HuH-7.5 (cell line): ENCODE results near the gene HP1BP3.
A peak's percentile ranks its signal among the peaks of the same experiment; 100 is the strongest.
"Not testable (repeated sequence)": the region's sequence is repeated elsewhere in the genome, so short reads cannot be mapped to it uniquely, and the experiment has no call there.

Source experiments
- DNase-seq: peaks from one replicate; pipeline ENCODE4 v3.0.0; 2011; ENCODE audit warnings: low spot score

Gene HP1BP3

GRCh38 chr1:20726932-20727745 is 60.0 kb downstream of the HP1BP3 start:
- no peak for DNase-seq

- DNase-seq = no peak
Measured at GRCh38 chr1:20726118-20726911, 60.8 kb downstream of the HP1BP3 start.

- DNase-seq = no peak
Measured at GRCh38 chr1:20725189-20726117, 61.7 kb downstream of the HP1BP3 start.

DNA sequence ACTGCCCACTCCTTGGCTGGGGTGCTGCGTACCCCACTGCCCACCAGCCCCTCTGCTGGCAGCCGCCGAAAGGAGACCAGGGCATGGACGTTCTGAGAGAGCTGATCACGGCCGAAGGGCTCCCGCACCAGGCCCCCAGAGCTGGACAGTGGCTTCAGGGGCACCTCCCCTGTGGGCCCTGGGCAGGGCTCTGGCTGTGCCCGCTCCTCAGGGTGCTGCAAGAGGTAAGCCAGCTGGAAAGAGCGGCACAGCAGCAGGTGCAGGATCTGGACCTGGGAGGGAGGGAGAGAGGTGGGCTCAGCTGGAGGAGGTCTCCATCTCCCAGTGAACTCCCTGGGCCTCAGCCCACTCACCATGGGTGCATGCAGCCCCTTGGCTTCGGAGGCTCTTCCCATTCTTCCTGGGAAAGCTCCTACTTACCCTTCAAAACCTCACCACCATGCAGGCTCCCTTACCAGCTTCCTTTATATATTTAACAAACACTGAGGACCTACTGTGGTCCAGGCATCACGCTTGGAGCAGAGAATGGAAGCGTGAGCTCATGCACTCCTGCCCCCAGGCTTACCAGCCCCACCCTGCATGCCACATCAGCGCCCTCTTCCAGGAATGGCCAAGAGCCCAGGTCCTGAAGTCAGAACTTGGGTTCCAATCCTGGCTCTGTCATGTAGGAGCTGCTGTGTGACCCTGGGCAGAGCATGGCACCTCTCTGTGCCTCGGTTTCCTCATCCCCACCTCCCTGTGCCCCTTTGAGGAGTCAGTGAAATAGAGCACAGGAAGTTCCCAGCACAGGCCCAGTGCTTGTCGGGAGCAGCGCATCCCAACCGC is 62.5 kb downstream of the HP1BP3 start:
- no peak for DNase-seq

DNA sequence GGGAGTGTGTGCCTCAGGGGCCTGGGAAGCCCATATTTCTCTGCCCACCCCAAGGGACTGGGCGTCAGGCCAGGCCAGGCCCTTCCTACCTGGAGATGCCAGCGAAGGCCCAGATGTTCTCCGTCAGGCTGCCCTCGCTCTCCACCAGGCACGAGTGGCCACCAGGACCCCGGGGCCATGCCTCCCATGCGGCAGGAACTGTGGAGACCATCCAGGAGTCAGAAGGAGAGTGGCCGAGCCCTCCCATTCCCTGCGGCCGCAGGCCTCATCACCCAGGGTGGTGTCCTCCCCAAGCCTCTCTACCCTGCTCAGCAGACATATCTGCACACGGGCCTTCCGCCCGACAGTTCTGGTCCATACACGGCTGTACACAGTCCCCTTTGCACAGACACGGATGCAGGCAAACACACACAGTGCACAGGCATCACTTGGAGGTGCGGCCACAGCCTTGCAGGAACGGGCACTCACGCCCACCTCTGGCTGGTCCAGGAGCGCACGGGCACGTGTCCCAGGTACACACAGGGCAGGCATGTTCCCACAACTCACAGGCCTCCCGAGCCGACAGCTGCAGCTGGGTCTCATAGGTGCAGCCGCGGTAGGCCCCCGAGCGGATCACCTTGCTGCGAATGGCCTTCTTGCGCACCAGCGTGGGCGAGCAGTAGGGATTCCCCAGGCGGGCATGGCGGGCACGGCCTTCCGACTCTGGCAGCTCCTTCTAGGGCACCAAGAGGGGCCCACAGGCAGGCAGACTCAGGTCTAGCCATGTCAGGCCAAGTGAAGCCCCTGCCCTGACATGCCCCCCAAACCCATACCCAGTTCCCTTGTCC is 63.4 kb downstream of the HP1BP3 start:
- no peak for DNase-seq

DNA sequence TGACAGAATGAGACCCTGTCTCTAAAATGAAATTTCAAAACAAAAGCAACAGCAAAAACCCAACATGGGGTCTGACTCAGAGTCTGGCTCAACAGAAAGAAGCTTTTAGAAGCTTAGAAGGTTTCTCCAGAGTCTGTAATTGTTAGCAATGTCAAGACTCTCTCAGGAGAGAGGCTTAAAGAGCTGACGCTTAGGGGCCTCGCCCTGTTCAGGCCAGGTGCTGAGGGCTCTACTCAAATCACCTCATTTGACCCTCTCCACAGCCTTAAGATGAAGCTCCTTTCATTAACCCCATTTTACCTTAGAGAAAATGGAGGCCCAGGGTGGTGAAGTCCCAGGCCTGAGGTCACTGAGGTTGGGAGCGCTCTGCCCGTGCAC is 64.0 kb downstream of the HP1BP3 start:
- no peak for DNase-seq

DNA sequence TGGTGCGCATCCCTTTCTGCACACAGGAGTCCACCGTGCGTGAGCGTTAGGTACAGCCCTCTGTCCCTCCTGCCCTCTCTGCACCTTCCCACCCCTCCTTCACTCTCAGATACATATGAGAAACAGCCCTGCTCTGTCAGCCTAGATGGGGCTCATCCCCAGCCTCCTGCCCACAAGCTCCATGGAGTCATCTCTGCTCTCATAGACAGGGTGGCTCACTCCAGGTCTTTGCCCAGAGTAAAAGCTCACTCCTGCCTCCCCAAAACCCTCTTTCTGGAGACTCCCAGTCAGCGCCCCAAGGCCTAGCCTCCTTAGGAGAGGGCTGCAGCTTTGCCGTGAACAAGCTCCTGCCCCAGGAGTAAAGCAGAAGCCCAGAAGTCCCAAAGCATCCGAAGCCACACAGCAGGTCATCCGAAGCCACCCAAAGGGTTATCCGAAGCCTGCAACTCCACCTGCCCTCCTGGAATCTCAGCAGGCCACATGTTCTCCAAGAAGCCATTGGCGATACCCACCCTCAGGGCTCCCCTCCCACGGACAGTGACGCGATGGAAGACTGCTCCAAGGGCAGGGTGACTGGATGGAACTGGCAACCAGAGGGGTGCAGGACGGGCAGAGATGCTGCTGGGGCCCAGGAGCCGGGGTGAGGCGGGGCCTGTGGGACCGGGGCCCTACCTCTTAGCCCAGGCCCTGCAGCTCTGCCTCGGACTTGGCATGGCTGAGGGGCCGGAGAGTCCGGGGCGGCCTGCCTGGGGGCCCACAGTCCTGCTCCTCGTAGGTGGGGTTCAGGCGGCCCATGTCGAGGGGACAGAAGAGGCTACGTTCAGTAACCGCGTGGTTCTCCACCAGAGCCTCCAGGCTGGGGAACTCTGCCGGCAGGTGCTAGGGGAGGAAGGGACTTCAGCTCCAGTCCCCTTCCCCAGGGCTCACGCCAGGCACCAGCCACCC is 65.7 kb downstream of the HP1BP3 start:
- DNase-seq = no peak

DNA sequence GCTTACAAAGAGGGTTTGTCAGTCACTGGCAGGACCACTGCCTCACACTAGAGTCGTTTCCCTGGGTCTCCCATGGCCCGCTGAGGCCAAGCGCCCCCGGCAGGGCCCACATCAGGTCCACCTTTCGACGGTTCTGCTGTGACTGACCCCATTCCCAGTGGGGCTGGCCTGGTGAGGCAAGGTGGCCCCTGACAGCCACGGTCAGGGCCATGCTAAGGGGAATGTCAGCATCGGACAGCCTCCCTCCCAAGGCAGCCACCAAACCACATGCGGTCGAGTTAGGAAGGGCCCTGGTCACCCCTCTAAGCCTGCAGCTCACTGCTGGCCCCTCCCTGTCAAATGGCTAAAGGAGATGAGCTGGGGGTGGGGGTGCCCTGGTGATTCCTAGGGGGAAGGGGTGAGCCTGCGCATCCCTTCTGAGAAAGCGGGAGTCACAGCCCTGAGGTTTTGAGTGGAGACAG is 66.4 kb downstream of the HP1BP3 start:
- no peak for DNase-seq

DNA sequence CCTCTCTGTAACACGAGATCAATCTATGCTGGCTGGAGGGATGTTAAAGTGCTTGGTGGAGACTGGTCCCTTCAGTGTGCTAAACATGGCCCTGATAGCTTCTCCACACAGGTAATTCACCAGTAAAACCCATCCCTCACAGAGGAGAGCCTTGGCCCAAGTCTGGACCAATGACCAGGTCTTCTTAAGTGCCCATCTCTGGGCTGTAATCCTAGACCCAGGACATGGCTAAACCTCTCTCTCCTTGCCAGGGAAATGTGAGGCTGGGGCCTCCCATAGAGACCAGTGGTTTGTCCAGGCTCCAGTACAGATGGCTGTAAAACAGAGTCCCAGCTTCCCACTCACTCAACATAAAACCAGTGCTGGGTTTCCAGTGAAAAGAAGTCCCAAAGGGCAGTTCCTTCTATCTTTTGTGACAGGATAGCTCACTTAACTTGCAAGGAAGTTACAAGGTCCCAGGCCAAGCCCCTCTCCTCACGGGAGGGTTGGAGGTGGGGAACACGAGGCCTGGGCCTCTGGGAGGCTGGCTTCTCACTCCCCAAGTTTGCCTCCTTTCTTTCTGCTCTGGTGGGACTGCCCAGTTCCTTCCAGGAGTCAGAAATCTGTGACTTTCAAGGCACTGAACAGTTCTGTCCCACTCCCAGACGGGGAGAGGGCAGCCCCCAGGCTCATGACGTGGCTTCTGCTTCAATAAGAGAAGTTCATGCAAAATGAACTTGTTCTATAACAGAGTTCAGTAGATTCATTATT is 67.1 kb downstream of the HP1BP3 start:
- no peak for DNase-seq

- DNase-seq = no peak
Measured at GRCh38 chr1:20719261-20719660, 67.8 kb downstream of the HP1BP3 start.

DNA sequence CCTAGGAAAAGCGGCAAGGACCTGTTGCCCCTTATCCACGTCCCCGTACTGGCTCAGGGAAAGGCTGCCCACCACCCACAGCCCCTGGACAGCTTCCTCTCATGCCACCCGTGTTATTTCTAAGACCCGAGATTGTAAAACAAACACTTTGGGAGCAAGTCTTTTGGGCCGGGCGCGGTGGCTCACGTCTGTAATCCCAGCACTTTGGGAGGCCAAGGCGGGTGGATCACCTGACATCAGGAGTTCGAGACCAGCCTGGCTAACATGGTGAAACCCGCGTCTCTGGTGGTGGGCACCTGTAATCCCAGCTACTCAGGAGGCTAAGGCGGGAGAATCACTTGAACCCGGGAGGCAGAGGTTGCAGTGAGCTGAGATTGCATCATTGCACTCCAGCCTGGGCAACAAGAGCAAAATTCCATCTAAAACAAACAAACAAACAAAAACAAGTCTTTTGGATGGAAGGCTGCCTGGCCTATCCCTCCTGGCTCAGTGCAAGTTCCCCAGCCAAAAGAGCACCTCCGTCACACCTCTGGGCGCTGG is 68.7 kb downstream of the HP1BP3 start:
- not testable (repeated sequence) for DNase-seq

- DNase-seq = peak; percentile 78
Measured at GRCh38 chr1:20717452-20718342, 69.4 kb downstream of the HP1BP3 start, which contains the start of gene KIF17. TSS of gene KIF17 (minus strand) at chr1:20718007. CDS start at chr1:20717706, 301 bp downstream.

GRCh38 chr1:20716232-20716631 is 70.9 kb downstream of the HP1BP3 start:
- DNase-seq = no peak

- no peak for DNase-seq
Measured at GRCh38 chr1:20715406-20715805, 71.7 kb downstream of the HP1BP3 start.

GRCh38 chr1:20713440-20713839 is 73.7 kb downstream of the HP1BP3 start:
- DNase-seq = no peak

DNA sequence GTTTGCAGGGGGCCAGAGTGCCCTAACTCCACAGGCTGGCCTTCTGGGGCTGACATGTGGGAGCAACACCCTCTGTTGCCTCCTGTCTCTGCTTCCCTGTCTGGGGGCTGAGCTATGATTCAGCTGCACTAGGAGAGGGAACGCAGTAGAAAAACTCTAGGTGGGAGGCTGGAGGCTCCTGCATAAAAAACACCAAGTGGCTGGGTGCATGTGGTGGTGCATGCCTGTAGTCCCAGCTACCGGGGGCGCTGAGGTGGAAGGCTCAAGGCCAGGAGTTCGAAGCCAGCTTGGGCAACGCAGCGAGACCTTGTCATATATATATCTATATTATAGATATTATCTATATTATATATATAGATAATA is 74.9 kb downstream of the HP1BP3 start:
- DNase-seq = no peak
